Measurements from ENCODE around the gene ADCY9. TPM values are rescaled to one million over a fixed set of nuclear protein-coding genes. Genes with fewer than 3 reads are reported as not detected.

The ADCY9 gene
- total RNA-seq, 1 experiment from 2014 or later: 14.2 TPM

DNA sequence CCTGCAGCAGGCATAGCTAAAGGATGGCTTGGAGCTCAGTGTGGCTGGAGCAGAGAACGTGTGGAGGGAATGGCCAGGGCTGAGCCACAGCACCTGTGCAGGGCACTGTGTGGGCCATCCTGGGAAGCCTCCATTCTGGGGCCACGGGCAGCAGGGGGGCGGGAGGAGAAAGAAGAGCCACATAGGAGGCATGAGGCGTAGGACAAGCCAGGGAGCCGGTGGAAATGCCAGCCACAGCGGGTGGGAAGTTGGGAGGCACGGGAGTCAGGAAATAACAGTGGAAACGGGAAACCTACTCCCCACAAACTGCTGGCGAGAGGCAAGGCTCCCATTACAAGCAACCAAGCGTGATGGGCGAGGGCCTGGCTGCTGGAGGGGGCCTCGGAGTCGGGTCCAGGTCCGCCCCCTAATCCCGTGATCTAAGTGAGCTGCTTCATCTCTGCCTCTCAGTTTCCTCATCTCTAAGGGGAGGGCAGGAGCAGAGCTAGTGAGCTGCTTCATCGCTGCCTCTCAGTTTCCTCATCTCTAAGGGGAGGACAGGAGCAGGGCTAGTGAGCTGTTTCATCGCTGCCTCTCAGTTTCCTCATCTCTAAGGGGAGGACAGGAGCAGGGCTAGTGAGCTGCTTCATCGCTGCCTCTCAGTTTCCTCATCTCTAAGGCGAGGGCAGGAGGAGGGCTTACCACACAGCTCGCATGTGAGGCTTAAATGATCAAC, 104.9 kb downstream of the ADCY9 start:
- no peak for DNase-seq (ENCODE audit: unreplicated experiment)
- intact Hi-C loops (cut with micrococcal nuclease): loop anchor here (5.0 kb wide), 1 partner anchor 41 kb away; no protein-coding TSS in a partner anchor

GRCh38 chr16:4010225-4011158, 105.8 kb downstream of the ADCY9 start:
- H3K27ac Mint-ChIP-seq (ENCODE audit: low read depth, unreplicated experiment): no peak overlapping the region
- intact Hi-C loops (cut with micrococcal nuclease): loop anchor here (5.0 kb wide), 1 partner anchor 42 kb away; no protein-coding TSS in a partner anchor
- POLR2A ChIA-PET: no interaction called here
- H3K27me3 Mint-ChIP-seq (ENCODE audit: insufficient read depth, unreplicated experiment): no peaks in the 10 kb centered on the region
- DNase-seq (ENCODE audit: unreplicated experiment): no peak
- TF ChIP-seq CTCF (IDR thresholded peaks at IDR 0.05; ENCODE audit: unreplicated experiment): no peak
- no peak overlapping the region for H3K4me3 Mint-ChIP-seq (ENCODE audit: unreplicated experiment)
- no peaks in the 10 kb centered on the region for H3K9me3 Mint-ChIP-seq (ENCODE audit: unreplicated experiment)
- peaks cover 7% of the 10 kb centered on the region for H3K4me1 Mint-ChIP-seq (ENCODE audit: insufficient read depth, unreplicated experiment)
- BruUV-seq (replicated peaks): no TSS peak
- peaks cover 7% of the 10 kb centered on the region for H3K36me3 Mint-ChIP-seq (ENCODE audit: insufficient read depth, unreplicated experiment)
- CTCF ChIA-PET: interaction anchor here (0.6 kb wide), 4 partner anchors 195 to 639 kb away, joined by 3 to 4 read pairs (median 4); no protein-coding TSS in a partner anchor

More for the DNA sequence above, 104.9 kb downstream of the ADCY9 start:
- H3K27me3 Mint-ChIP-seq (ENCODE audit: insufficient read depth, unreplicated experiment): no peaks in the 10 kb centered on the region
- H3K27ac Mint-ChIP-seq (ENCODE audit: low read depth, unreplicated experiment): peak overlapping the region; percentile 17
- no peak for TF ChIP-seq CTCF (IDR thresholded peaks at IDR 0.05; ENCODE audit: unreplicated experiment)
- POLR2A ChIA-PET: interaction anchor here (0.9 to 1.4 kb wide), 2 partner anchors 9 to 101 kb away, joined by 4 read pairs; no protein-coding TSS in a partner anchor
- H3K9me3 Mint-ChIP-seq (ENCODE audit: unreplicated experiment): no peaks in the 10 kb centered on the region
- H3K4me3 Mint-ChIP-seq (ENCODE audit: unreplicated experiment): no peak overlapping the region
- H3K4me1 Mint-ChIP-seq (ENCODE audit: insufficient read depth, unreplicated experiment): peaks cover 13% of the 10 kb centered on the region
- H3K36me3 Mint-ChIP-seq (ENCODE audit: insufficient read depth, unreplicated experiment): peaks cover 7% of the 10 kb centered on the region
- CTCF ChIA-PET: interaction anchor here (0.6 to 1.6 kb wide), 4 partner anchors 41 to 189 kb away, joined by 3 to 4 read pairs (median 4); no protein-coding TSS in a partner anchor
- BruUV-seq (replicated peaks): no TSS peak

DNA sequence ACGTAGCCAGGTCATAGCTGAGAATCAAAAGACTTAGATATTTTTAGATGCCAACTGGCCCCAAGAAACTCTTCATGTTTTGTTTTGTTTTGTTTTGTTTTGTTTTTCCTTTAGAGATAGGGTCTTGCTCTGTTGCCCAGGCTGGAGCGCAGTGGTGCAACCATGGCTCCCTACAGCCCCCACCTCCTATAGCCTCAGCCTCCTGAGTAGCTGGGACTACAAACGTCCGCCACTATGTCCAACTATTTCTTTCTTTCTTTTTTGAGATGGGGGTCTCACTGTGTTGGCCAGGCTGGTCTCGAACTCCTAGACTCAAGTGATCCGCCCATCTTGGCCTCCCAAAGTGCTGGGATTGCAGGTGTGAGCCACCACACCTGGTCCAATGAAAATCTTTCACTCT, 107.1 kb downstream of the ADCY9 start:
- no peaks in the 10 kb centered on the region for H3K27me3 Mint-ChIP-seq (ENCODE audit: insufficient read depth, unreplicated experiment)
- DNase-seq (ENCODE audit: unreplicated experiment): no peak
- no peaks in the 10 kb centered on the region for H3K9me3 Mint-ChIP-seq (ENCODE audit: unreplicated experiment)
- TF ChIP-seq CTCF (IDR thresholded peaks at IDR 0.05; ENCODE audit: unreplicated experiment): no peak
- no TSS peak for BruUV-seq (replicated peaks)
- H3K4me3 Mint-ChIP-seq (ENCODE audit: unreplicated experiment): no peak overlapping the region
- intact Hi-C loops (cut with micrococcal nuclease): no loop called here
- ChIA-PET POLR2A (interaction anchor here (0.6 to 0.9 kb wide), 2 partner anchors 14 to 173 kb away, joined by 3 to 4 read pairs; no protein-coding TSS in a partner anchor), CTCF (interaction anchor here (1.1 to 1.6 kb wide), 2 partner anchors 39 to 244 kb away, joined by 5 to 6 read pairs; no protein-coding TSS in a partner anchor)
- H3K27ac Mint-ChIP-seq (ENCODE audit: low read depth, unreplicated experiment): no peak overlapping the region
- H3K36me3 Mint-ChIP-seq (ENCODE audit: insufficient read depth, unreplicated experiment): peaks cover 12% of the 10 kb centered on the region
- H3K4me1 Mint-ChIP-seq (ENCODE audit: insufficient read depth, unreplicated experiment): peaks cover 7% of the 10 kb centered on the region

Measured in MCF 10A (cell line).